Measurements from ENCODE around the gene EIF2A. TPM values are rescaled to one million over a fixed set of nuclear protein-coding genes. Genes with fewer than 3 reads are reported as not detected.

EIF2A gene
- total RNA-seq, 6 donors from 2014 or later = 40.1 to 202 (median 78.0) TPM

DNA sequence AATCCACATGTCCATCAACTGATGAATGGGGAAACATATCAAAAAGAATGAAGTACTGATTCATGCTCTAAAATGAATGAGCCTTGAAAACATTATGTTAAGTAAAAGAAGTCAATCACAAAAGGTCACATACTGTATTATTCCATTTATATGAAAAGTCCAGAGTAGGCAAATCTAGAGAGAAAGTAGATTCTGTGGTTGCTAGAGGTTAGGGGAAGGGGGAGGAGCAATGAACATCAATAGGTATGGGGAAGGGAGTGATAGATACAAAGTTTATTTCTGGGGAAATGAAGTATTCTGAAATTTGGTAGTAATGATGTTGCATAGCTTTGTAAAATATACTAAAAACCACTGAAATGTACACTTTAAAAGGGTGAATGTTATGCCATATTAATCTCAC lies 14.8 kb upstream of the EIF2A start:
- H3K9me3 ChIP-seq = no peaks in the 10 kb centered on the region
- H3K27me3 ChIP-seq = no peaks in the 10 kb centered on the region
- no peak overlapping the region for H3K4me3 ChIP-seq
- DNase-seq = no peak
- H3K27ac ChIP-seq = no peak overlapping the region
- TF ChIP-seq EP300 (IDR thresholded peaks at IDR 0.05) (no peak), POLR2A (IDR thresholded peaks at IDR 0.05) (no peak), POLR2AphosphoS5 (IDR thresholded peaks at IDR 0.05) (no peak)
- TF ChIP-seq, protein P1, sequence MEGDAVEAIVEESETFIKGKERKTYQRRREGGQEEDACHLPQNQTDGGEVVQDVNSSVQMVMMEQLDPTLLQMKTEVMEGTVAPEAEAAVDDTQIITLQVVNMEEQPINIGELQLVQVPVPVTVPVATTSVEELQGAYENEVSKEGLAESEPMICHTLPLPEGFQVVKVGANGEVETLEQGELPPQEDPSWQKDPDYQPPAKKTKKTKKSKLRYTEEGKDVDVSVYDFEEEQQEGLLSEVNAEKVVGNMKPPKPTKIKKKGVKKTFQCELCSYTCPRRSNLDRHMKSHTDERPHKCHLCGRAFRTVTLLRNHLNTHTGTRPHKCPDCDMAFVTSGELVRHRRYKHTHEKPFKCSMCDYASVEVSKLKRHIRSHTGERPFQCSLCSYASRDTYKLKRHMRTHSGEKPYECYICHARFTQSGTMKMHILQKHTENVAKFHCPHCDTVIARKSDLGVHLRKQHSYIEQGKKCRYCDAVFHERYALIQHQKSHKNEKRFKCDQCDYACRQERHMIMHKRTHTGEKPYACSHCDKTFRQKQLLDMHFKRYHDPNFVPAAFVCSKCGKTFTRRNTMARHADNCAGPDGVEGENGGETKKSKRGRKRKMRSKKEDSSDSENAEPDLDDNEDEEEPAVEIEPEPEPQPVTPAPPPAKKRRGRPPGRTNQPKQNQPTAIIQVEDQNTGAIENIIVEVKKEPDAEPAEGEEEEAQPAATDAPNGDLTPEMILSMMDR (IDR thresholded peaks at IDR 0.05) = no peak
- H3K36me3 ChIP-seq = no peaks in the 10 kb centered on the region
- no peak for ATAC-seq (ENCODE audit: low FRiP score in 2 of 2)
- peaks cover 0 to 5% (median 0%) of the 10 kb centered on the region in 4 donors for H3K4me1 ChIP-seq

DNA sequence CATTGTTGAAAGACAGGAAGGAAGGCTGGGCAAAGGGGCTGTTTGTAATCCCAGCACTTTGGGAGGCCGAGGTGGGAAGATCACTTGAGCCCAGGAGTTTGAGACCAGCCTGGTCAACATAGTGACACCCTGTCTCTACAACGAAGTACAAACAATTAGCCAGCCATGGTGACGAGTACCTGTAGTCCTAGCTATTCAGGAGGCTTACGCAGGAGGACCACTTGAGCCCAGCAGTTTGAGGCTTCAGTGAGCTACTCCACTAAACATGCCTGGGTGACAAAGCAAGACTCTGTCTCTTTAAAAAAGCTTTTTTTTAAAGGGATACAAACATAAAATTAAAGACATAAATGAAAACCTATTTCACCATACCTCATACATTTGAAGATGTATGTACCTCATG lies 11.4 kb upstream of the EIF2A start:
- no peak for TF ChIP-seq POLR2A (IDR thresholded peaks at IDR 0.05)
- no peak for TF ChIP-seq POLR2AphosphoS5 (IDR thresholded peaks at IDR 0.05)
- no peak for TF ChIP-seq EP300 (IDR thresholded peaks at IDR 0.05)
- TF ChIP-seq, protein P1 (IDR thresholded peaks at IDR 0.05) = no peak
- Histone ChIP-seq H3K4me3 (no peak overlapping the region), H3K4me1 (peaks cover 4 to 15% (median 9%) of the 10 kb centered on the region in 4 donors), H3K27me3 (no peaks in the 10 kb centered on the region), H3K36me3 (no peaks in the 10 kb centered on the region), H3K27ac (no peak overlapping the region), H3K9me3 (no peaks in the 10 kb centered on the region)
- 60 to 63% methylated on average over 4 of the region's 4 CpGs for WGBS, 2 donors
- ATAC-seq (ENCODE audit: low FRiP score in 2 of 2) (peak; percentile 39 to 79), DNase-seq (peak in 1 of 2 donors; percentile 84)

DNA sequence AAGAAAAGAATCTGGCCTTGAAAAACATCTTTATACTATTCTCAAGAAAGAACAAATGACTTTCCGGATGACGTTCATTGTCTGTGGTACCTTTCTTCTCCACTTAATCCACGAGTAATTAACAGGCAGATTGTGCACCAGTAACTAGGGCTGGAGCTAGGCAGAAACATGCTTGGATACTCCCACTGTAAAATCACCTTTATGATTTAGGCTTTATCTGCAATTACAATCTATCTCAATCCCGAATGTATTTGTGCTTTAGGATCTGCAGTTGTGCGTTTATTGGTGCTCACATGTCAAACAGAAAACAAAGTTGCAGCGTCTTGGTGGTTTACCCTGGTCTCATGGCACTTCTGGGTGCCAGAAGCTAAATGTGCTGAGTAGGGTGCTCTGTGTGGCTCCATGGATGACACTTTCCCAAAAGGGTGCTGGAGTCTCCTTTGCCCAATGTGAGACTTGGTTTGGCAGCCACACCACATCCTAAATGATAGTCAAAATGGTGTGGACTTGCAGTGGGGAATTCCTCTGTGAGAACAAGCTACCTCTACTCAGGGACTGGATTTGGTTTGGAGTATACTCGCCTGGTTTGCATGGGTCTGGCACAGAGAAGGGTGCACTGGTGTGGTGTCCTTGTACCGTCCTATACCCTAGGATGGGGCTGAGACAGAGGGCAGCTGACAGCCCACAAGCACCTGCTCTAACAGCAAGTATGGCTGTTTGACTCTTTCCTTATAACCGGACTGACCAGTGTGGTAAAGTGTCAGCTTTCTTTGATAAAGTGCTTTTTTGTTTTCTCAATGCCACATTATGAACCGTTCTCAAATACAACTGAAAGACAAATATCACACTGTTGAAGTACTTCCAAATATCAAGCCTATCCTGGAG lies 8.0 kb upstream of the EIF2A start:
- TF ChIP-seq POLR2A (IDR thresholded peaks at IDR 0.05) (peak in 1 of 4 donors; percentile 32), EP300 (IDR thresholded peaks at IDR 0.05) (no peak), POLR2AphosphoS5 (IDR thresholded peaks at IDR 0.05) (no peak)
- Histone ChIP-seq H3K4me3 (peak overlapping the region in 1 of 4 donors; percentile 2), H3K27ac (peak overlapping the region; percentile 16 to 71 (median 64)), H3K4me1 (peaks cover 13 to 38% (median 24%) of the 10 kb centered on the region in 4 donors), H3K9me3 (no peaks in the 10 kb centered on the region), H3K27me3 (no peaks in the 10 kb centered on the region), H3K36me3 (peaks cover 0 to 21% (median 4%) of the 10 kb centered on the region in 4 donors)
- WGBS, 2 donors = 62 to 66% methylated on average over 10 of the region's 10 CpGs
- DNase-seq = peak in 1 of 2 donors; percentile 29
- ATAC-seq (ENCODE audit: low FRiP score in 2 of 2) = peak; percentile 45 to 87

DNA sequence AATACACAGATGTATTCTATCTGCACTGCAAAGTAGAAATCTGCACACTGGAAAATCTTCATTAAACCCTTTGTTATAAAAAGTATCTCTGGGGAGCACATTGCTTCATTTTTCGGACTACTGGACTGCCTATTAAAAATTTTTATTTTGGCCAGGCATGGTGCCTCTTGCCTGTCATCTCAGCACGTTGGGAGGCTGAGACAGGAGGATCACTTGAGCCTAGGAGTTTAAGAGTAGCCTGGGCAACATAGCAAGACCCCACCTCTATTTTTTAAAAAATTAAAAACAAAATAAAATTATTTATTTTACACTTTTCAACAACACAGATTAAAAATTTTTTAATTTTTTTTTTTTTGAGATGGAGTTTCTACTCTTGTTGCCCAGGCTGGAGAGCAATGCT lies 6.3 kb upstream of the EIF2A start:
- TF ChIP-seq EP300 (IDR thresholded peaks at IDR 0.05) = no peak
- TF ChIP-seq, protein P1 (IDR thresholded peaks at IDR 0.05) = no peak
- no peak for TF ChIP-seq POLR2AphosphoS5 (IDR thresholded peaks at IDR 0.05)
- TF ChIP-seq POLR2A (IDR thresholded peaks at IDR 0.05) = no peak
- H3K9me3 ChIP-seq = no peaks in the 10 kb centered on the region
- ATAC-seq (ENCODE audit: low FRiP score in 2 of 2) (no peak), DNase-seq (no peak)
- no peak overlapping the region for H3K4me3 ChIP-seq
- WGBS, 2 donors = 90 to 91% methylated on average over 2 of the region's 2 CpGs
- peaks cover 0 to 32% (median 4%) of the 10 kb centered on the region in 4 donors for H3K36me3 ChIP-seq
- no peaks in the 10 kb centered on the region for H3K27me3 ChIP-seq
- peak overlapping the region in 1 of 4 donors; percentile 67 for H3K27ac ChIP-seq
- H3K4me1 ChIP-seq = peaks cover 26 to 53% (median 38%) of the 10 kb centered on the region in 4 donors

DNA sequence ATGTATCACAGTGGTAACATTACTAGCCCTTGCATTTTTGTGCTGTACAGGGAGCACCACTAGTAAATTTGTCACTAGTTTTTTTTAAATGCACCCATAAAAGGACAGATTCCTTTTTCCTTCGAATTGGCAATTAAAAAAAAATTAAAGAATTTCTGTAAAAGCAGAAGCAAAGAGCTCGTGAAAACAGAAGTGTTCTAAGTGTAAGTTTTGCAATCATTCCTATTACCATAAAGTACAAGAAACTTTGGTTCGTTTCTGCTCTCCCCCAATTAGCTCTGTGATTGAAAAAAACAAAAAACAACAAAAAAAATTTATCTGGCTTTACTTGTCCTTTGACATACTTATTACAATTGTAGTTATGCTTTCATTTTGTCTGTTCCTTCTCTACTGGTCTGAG lies 5.6 kb upstream of the EIF2A start:
- Histone ChIP-seq H3K36me3 (peaks cover 0 to 32% (median 4%) of the 10 kb centered on the region in 4 donors), H3K4me1 (peaks cover 21 to 53% (median 38%) of the 10 kb centered on the region in 4 donors), H3K9me3 (no peaks in the 10 kb centered on the region), H3K27me3 (no peaks in the 10 kb centered on the region), H3K27ac (peak overlapping the region; percentile 27 to 67 (median 38)), H3K4me3 (no peak overlapping the region)
- TF ChIP-seq POLR2AphosphoS5 (IDR thresholded peaks at IDR 0.05) = no peak
- no peak for TF ChIP-seq EP300 (IDR thresholded peaks at IDR 0.05)
- WGBS, 2 donors = 50 to 53% methylated on average over 3 of the region's 3 CpGs
- ATAC-seq (ENCODE audit: low FRiP score in 2 of 2) (no peak), DNase-seq (no peak)
